ENCODE measurements around the gene LNP1. TPM values are rescaled to one million over a fixed set of nuclear protein-coding genes. Genes with fewer than 3 reads are reported as not detected.

LNP1 gene
- total RNA-seq, 1 experiment from 2014 or later, result 1.8 TPM

DNA sequence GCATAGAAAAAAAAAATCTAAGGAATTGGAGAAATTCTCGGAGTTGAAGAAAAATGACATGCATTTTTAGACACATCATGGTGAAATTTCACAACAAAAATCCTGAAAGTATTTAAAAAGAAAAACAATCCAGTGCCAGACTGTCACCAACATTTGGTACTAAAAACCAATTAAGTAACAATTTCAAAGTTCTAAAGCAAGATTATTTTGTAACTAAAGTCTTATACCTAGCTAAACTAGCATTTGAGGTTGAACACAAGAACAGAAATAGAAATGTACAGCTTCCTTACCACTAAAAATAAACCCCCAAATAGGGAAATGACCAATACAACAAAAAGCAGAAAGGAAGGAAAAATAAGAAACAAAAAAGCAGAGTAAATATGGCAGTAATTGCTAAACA is 12.3 kb upstream of the LNP1 start:
- no peak overlapping the region for H3K27ac ChIP-seq (ENCODE audit: low read length)
- H3K27me3 ChIP-seq (ENCODE audit: control insufficient read depth, insufficient read depth, low read length), result no peaks in the 10 kb centered on the region
- ChIA-PET CTCF (no interaction called here), POLR2A (no interaction called here)
- BruUV-seq (replicated peaks), result TSS peak; percentile 13
- peaks cover 21% of the 10 kb centered on the region for H3K36me3 ChIP-seq (ENCODE audit: control insufficient read depth, insufficient read depth, low read length)
- DNase-seq (ENCODE audit: low read depth, low spot score) (no peak), ATAC-seq (no peak)
- in situ Hi-C loops (cut with HindIII; ENCODE audit: low pct_unique_long_range_greater_than_20kb, low sequenced_read_pairs), result no loop called here
- TF ChIP-seq, protein P1, sequence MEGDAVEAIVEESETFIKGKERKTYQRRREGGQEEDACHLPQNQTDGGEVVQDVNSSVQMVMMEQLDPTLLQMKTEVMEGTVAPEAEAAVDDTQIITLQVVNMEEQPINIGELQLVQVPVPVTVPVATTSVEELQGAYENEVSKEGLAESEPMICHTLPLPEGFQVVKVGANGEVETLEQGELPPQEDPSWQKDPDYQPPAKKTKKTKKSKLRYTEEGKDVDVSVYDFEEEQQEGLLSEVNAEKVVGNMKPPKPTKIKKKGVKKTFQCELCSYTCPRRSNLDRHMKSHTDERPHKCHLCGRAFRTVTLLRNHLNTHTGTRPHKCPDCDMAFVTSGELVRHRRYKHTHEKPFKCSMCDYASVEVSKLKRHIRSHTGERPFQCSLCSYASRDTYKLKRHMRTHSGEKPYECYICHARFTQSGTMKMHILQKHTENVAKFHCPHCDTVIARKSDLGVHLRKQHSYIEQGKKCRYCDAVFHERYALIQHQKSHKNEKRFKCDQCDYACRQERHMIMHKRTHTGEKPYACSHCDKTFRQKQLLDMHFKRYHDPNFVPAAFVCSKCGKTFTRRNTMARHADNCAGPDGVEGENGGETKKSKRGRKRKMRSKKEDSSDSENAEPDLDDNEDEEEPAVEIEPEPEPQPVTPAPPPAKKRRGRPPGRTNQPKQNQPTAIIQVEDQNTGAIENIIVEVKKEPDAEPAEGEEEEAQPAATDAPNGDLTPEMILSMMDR (IDR thresholded peaks at IDR 0.05), result no peak
- no peak for TF ChIP-seq SIN3A (IDR thresholded peaks at IDR 0.05; ENCODE audit: borderline replicate concordance, insufficient read depth, low read depth, low read length)
- TF ChIP-seq, protein P2, sequence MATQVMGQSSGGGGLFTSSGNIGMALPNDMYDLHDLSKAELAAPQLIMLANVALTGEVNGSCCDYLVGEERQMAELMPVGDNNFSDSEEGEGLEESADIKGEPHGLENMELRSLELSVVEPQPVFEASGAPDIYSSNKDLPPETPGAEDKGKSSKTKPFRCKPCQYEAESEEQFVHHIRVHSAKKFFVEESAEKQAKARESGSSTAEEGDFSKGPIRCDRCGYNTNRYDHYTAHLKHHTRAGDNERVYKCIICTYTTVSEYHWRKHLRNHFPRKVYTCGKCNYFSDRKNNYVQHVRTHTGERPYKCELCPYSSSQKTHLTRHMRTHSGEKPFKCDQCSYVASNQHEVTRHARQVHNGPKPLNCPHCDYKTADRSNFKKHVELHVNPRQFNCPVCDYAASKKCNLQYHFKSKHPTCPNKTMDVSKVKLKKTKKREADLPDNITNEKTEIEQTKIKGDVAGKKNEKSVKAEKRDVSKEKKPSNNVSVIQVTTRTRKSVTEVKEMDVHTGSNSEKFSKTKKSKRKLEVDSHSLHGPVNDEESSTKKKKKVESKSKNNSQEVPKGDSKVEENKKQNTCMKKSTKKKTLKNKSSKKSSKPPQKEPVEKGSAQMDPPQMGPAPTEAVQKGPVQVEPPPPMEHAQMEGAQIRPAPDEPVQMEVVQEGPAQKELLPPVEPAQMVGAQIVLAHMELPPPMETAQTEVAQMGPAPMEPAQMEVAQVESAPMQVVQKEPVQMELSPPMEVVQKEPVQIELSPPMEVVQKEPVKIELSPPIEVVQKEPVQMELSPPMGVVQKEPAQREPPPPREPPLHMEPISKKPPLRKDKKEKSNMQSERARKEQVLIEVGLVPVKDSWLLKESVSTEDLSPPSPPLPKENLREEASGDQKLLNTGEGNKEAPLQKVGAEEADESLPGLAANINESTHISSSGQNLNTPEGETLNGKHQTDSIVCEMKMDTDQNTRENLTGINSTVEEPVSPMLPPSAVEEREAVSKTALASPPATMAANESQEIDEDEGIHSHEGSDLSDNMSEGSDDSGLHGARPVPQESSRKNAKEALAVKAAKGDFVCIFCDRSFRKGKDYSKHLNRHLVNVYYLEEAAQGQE (IDR thresholded peaks at IDR 0.05; ENCODE audit: insufficient read depth in 1 of 2, low read depth in 2 of 2, low read length in 1 of 2), result no peak
- H3K4me1 ChIP-seq (ENCODE audit: control insufficient read depth, insufficient read depth, low read length), result peaks cover 12% of the 10 kb centered on the region; the same call in 1 of the 2 replicates
- peaks cover 4% of the 10 kb centered on the region; the same call in 1 of the 2 replicates for H3K9me3 ChIP-seq (ENCODE audit: control insufficient read depth, insufficient read depth, low read depth, low read length)
- intact Hi-C loops (cut with micrococcal nuclease; ENCODE audit: unreplicated experiment), result no loop called here
- no peak overlapping the region for H3K4me3 ChIP-seq (ENCODE audit: low read depth in 2 of 2, low read length in 2 of 2)

DNA sequence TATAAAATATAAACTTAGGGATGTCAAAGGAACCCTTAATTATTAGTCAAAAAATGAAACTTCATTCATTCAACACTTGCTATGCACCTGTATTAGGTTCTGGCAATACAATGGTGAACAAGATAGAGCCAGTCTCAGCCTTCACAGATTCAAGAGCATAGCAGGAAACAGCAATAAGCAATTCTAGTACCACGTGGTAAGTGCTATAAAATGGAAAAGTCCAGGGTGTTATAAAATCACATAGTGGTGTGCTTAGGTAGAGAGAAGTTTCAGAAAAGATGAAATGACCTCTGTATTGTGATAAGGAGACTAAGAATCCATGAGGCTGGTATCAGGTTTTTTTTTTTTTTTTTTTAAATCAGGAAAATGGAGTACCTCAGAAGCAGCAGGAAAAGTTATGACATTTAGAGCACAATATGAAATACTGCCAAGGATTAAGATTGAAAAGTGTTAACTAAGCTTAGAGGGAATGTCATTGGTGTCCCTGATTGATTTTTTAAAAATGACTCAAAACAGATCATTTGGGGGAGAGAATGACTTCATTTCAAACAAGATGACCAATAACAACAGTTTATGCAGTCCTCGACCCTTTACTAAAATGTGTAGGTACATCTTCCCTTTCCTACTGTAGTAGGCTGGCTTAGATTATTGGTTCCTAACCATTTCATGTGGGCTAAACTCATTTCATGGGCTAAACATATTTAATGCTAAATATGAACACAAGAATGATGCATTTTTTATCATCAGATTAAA is 5.5 kb upstream of the LNP1 start:
- TF ChIP-seq POLR2AphosphoS5 (IDR thresholded peaks at IDR 0.05; ENCODE audit: low read depth, low read length) (no peak), TCF7L2 (IDR thresholded peaks at IDR 0.05; ENCODE audit: low read depth, low read length) (no peak), SIN3A (IDR thresholded peaks at IDR 0.05; ENCODE audit: borderline replicate concordance, insufficient read depth, low read depth, low read length) (no peak)
- TF ChIP-seq, protein P1 (IDR thresholded peaks at IDR 0.05), result no peak
- TF ChIP-seq, protein P2 (IDR thresholded peaks at IDR 0.05; ENCODE audit: insufficient read depth in 1 of 2, low read depth in 2 of 2, low read length in 1 of 2), result no peak
- Histone ChIP-seq H3K4me1 (ENCODE audit: control insufficient read depth, insufficient read depth, low read length) (peaks cover 15% of the 10 kb centered on the region; the same call in 1 of the 2 replicates), H3K27me3 (ENCODE audit: control insufficient read depth, insufficient read depth, low read length) (no peaks in the 10 kb centered on the region), H3K4me3 (ENCODE audit: low read depth in 2 of 2, low read length in 2 of 2) (no peak overlapping the region), H3K27ac (ENCODE audit: low read length) (no peak overlapping the region), H3K36me3 (ENCODE audit: control insufficient read depth, insufficient read depth, low read length) (no peaks in the 10 kb centered on the region; the same call in 1 of the 2 replicates), H3K9me3 (ENCODE audit: control insufficient read depth, insufficient read depth, low read depth, low read length) (no peaks in the 10 kb centered on the region)
- intact Hi-C loops (cut with micrococcal nuclease; ENCODE audit: unreplicated experiment), result no loop called here
- CTCF ChIA-PET, result no interaction called here
- POLR2A ChIA-PET, result interaction anchor here (0.6 kb wide), 1 partner anchor 351 kb away, joined by 6 read pairs; no protein-coding TSS in a partner anchor
- ATAC-seq (no peak), DNase-seq (ENCODE audit: low read depth, low spot score) (no peak)
- in situ Hi-C loops (cut with HindIII; ENCODE audit: low pct_unique_long_range_greater_than_20kb, low sequenced_read_pairs), result no loop called here
- no TSS peak for BruUV-seq (replicated peaks)
